Spleen (tissue), 11 donors: ENCODE data around the gene NRXN2. TPM values are rescaled to one million over a fixed set of nuclear protein-coding genes. Genes with fewer than 3 reads are reported as not detected.
A peak's percentile ranks its signal among the peaks of the same experiment; 100 is the strongest.

Source experiments
- DNase-seq: peaks from one replicate; pipeline ENCODE4 v3.0.0-alpha.2; 2020
- H3K27ac ChIP-seq, 8 donors: fragments of 200-600 bp; sonication (generic) in 7 of 8; 1 replicate in 4 of 8; 2 replicates in 4 of 8; pipeline versions ENCODE4 v1.5.0 to v1.8.0; 2016 to 2021; ENCODE audit warnings: inconsistent platforms in 4 of 8, mild to moderate bottlenecking in 4 of 8, moderate library complexity in 1 of 8
- H3K27me3 ChIP-seq, 7 donors: fragments of 200-600 bp; sonication (generic) in 6 of 7; replicated peaks in 1 of 7; 1 replicate in 4 of 7; 2 replicates in 3 of 7; pipeline versions ENCODE4 v1.5.0 to v1.8.0; 2016 to 2021; ENCODE audit warnings: inconsistent platforms in 3 of 7, mild to moderate bottlenecking in 1 of 7
- H3K36me3 ChIP-seq, 6 donors: fragments of 200-600 bp; sonication (generic) in 5 of 6; 1 replicate in 4 of 6; 2 replicates in 2 of 6; pipeline versions ENCODE4 v1.5.0 to v1.8.0; 2016 to 2021; ENCODE audit warnings: inconsistent platforms in 2 of 6
- H3K4me1 ChIP-seq, 6 donors: fragments of 200-600 bp; sonication (generic) in 5 of 6; 1 replicate in 3 of 6; 2 replicates in 3 of 6; pipeline versions ENCODE4 v1.5.0 to v1.8.0; 2016 to 2021; ENCODE audit warnings: inconsistent platforms in 3 of 6
- H3K4me3 ChIP-seq, 8 donors: fragments of 200-600 bp; sonication (generic) in 7 of 8; 1 replicate in 4 of 8; 2 replicates in 4 of 8; pipeline versions ENCODE4 v1.5.0 to v1.8.0; 2016 to 2021; ENCODE audit warnings: inconsistent platforms in 4 of 8, mild to moderate bottlenecking in 4 of 8, moderate library complexity in 2 of 8
- H3K9me3 ChIP-seq, 8 donors: fragments of 200-600 bp; sonication (generic) in 7 of 8; 1 replicate in 4 of 8; 2 replicates in 4 of 8; pipeline versions ENCODE4 v1.5.0 to v1.8.0; 2016 to 2021; ENCODE audit warnings: inconsistent platforms in 4 of 8
- CTCF ChIP-seq, 11 experiments: fragments of 200-600 bp in 7 of 11; fragments of 450-650 bp in 4 of 11; sonication (generic) in 4 of 11; IDR thresholded peaks in 8 of 11; conservative IDR thresholded peaks in 3 of 11; 1 replicate in 7 of 11; 2 replicates in 4 of 11; pipeline versions ENCODE4 v1.4.0 to v1.8.0; 2016 to 2021; ENCODE audit warnings: antibody characterized with exemption in 11 of 11, inconsistent platforms in 4 of 11, mild to moderate bottlenecking in 1 of 11
- POLR2A ChIP-seq, 3 donors: fragments of 450-650 bp; IDR thresholded peaks; one replicate each; pipeline ENCODE4 v1.5.1; 2017; ENCODE audit warnings: antibody characterized with exemption in 3 of 3, mild to moderate bottlenecking in 1 of 3
- POLR2AphosphoS5 ChIP-seq, 3 donors: sonication (generic); formaldehyde crosslinking; IDR thresholded peaks; one replicate each; pipeline ENCODE4 v1.5.1; 2017; ENCODE audit warnings: antibody characterized with exemption in 3 of 3
- WGBS, 5 donors: extraction: QIAGEN DNeasy Blood & Tissue Kit in 3 of 5; methylation state at CpG; one replicate each; pipeline versions ENCODE4 v1.1.5 to v1.1.7; 2013 to 2018; 5-methylcytosine and 5-hydroxymethylcytosine counted together
- intact Hi-C: fragments of 100-400 bp; cut with DNase I; formaldehyde crosslinking; loops from one replicate; pipeline ENCODE4 v1.15.0; 2023; ENCODE audit warnings: low total_unique reads
- polyA plus RNA-seq, 3 donors: library from polyadenylated mRNA; stranded (reverse); fragments of 200-250 nt; gene quantifications; one replicate each; pipeline ENCODE4 v1.2.1, GENCODE V29; 2013
- total RNA-seq, 7 donors: library from RNA; depleted of rRNA in 3 of 7; stranded (reverse); fragments of >200 nt in 3 of 7; fragmentation: NEBNext Ultra II Directional in 4 of 7; extraction: Animal tissue kit (Norgen Biotek cat#: 25700) in 4 of 7; gene quantifications; one replicate each; pipeline versions ENCODE4 v1.1.0 to v1.2.1, GENCODE V29; 2016 to 2021
- donor health status: healthy with polysubstance abuse.
- donor health status: DM: no; HTN: no; CAD: no; lungs with moderate emphysema.
- donor health status: DM: no; HTN: no; CAD: no.
- donor health status: Bipolar disorder and iron deficiency.
- donor health status: healthy.
- donor health status: DM: no; HTN: no; CAD: no.
- donor health status: DM: yes; HTN: yes; CAD: no.

NRXN2 gene
- total and polyA plus RNA-seq, 10 donors, result 0.59 to 12.9 (median 3.0) TPM

GRCh38 chr11:64647019-64647779, 75.8 kb downstream of the NRXN2 start:
- no peaks in the 10 kb centered on the region for H3K9me3 ChIP-seq
- H3K27ac ChIP-seq, result no peak overlapping the region
- intact Hi-C loops, result no loop called here
- TF ChIP-seq CTCF (IDR thresholded peaks at IDR 0.05 in 8 of 11, conservative IDR thresholded peaks at IDR 0.05 in 3 of 11) (no peak), POLR2AphosphoS5 (IDR thresholded peaks at IDR 0.05) (no peak), POLR2A (IDR thresholded peaks at IDR 0.05) (no peak)
- no peaks in the 10 kb centered on the region for H3K36me3 ChIP-seq
- no peak overlapping the region for H3K4me3 ChIP-seq
- H3K4me1 ChIP-seq, result peaks cover 0 to 32% (median 17%) of the 10 kb centered on the region in 6 donors
- no peak for DNase-seq
- H3K27me3 ChIP-seq, result peaks cover 0 to 65% (median 26%) of the 10 kb centered on the region in 7 donors
- WGBS, 5 donors, result 69 to 87% (median 84%) methylated on average over 9 of the region's 9 CpGs

- no peak for DNase-seq
- TF ChIP-seq POLR2AphosphoS5 (IDR thresholded peaks at IDR 0.05) (no peak), CTCF (IDR thresholded peaks at IDR 0.05 in 8 of 11, conservative IDR thresholded peaks at IDR 0.05 in 3 of 11) (peak in 2 of 11 experiments; percentile 13 to 38), POLR2A (IDR thresholded peaks at IDR 0.05) (no peak)
- WGBS, 5 donors, result 28 to 39% (median 32%) methylated on average over 10 to 11 of the region's 11 CpGs
- H3K9me3 ChIP-seq, result no peaks in the 10 kb centered on the region
- no peak overlapping the region for H3K27ac ChIP-seq
- H3K27me3 ChIP-seq, result peaks cover 0 to 82% (median 45%) of the 10 kb centered on the region in 7 donors
- intact Hi-C loops, result no loop called here
- H3K4me1 ChIP-seq, result peaks cover 0 to 37% (median 20%) of the 10 kb centered on the region in 6 donors
- H3K4me3 ChIP-seq, result no peak overlapping the region
- H3K36me3 ChIP-seq, result no peaks in the 10 kb centered on the region
Measured at GRCh38 chr11:64644647-64645275, 78.2 kb downstream of the NRXN2 start.

GRCh38 chr11:64643920-64644646, 78.9 kb downstream of the NRXN2 start:
- 22 to 47% (median 24%) methylated on average over 9 to 19 of the region's 19 CpGs for WGBS, 5 donors

More at GRCh38 chr11:64643920-64644646, 78.9 kb downstream of the NRXN2 start:
- Histone ChIP-seq H3K9me3 (no peaks in the 10 kb centered on the region), H3K4me3 (peak overlapping the region in 3 of 8 donors; percentile 14 to 61 (median 37)), H3K27ac (no peak overlapping the region), H3K4me1 (peaks cover 0 to 35% (median 19%) of the 10 kb centered on the region in 6 donors), H3K27me3 (peaks cover 0 to 82% (median 45%) of the 10 kb centered on the region in 7 donors), H3K36me3 (no peaks in the 10 kb centered on the region)
- intact Hi-C loops, result no loop called here
- no peak for DNase-seq
- TF ChIP-seq CTCF (IDR thresholded peaks at IDR 0.05 in 8 of 11, conservative IDR thresholded peaks at IDR 0.05 in 3 of 11) (no peak), POLR2A (IDR thresholded peaks at IDR 0.05) (no peak), POLR2AphosphoS5 (IDR thresholded peaks at IDR 0.05) (no peak)
